NCI-H1105 (cell line): ENCODE measurements around the gene CRY2.
"Not testable (repeated sequence)": the region's sequence is repeated elsewhere in the genome, so short reads cannot be mapped to it uniquely, and the experiment has no call there.

Experiments used
- DNase-seq: peaks from one replicate; lab custom pipeline; 2025; lab: John Stamatoyannopoulos, UW

The CRY2 gene

DNA sequence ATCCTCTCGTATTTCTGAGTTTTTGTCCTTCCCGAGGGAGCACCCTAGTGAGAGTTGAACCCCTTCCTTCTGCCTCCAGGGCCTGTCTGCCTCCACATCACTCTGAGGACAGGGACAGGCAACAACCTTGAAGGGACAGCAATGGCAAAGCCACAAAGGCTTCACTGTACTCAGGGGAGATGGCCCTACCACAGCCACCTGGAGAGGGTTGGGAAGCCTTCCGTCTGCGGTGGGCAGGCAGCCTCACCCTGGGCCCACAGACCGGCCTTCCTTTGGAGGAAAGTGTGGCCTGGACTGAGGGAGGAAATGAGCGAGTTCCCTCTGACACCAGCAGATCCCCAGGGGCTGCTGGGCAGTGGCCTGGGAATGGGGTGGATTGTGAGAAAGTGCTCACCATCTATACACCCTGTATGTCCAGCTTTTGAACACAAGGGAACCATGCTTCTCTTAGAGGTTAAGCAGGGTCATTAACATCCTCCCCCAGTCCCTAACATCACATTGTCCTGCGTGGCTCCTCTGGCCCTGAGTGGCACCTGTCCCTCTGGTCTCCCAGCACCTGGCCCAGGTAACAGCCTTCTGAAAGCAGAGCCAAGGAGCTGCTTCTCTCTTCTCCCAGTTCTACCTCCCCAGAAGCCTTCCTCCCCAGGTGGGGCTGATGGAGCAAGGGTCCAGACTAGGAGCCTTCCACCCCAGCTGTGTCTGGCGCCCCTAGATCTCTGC, 35.5 kb upstream of the CRY2 start:
- no peak for DNase-seq

DNA sequence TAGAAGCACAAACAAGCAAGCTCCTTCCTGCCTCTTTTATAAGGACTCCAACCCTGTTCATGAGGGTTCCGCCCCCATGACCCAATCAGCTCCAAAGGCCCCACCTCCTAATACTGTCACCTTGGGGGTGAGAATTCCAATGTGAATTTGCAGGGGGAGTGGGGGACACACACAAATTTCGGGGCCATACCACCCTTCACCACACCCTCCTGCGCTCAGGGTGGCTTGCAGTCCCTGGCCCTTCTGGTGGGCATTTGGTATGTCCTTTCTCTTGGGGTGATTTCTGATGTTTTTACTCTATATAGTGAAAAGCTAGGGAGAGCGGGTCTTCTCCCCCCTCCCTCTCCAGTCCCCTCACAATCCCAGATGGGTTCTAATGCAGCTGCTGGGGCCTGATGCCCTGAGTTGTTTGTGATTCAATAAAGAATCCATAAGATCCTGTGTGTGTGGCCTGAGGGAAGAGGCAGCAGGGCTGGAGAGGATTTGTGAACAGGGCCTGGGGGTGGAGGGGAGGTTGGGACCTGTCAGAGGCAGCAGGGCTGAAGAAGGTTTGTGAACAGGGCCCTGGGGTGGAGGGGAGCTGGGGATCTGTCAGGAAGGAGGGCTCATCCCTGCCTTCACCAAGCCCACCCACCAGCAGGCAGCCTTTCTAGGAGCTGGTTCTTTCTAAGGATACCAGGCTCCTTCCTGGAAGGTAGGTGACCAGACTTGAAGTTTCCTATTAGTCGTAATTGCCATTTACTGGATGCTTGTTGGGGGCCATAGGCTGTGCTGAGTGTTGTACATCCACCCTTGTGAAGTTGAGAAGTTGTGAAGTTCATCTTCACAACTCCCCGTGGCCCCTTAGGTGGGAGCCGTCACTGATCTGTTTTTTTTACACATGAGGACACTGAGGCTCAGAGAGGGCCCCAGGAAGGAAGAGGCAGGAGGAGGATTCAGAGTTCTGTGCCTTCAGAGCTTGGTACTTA, 34.4 kb upstream of the CRY2 start:
- DNase-seq, result no peak

DNA sequence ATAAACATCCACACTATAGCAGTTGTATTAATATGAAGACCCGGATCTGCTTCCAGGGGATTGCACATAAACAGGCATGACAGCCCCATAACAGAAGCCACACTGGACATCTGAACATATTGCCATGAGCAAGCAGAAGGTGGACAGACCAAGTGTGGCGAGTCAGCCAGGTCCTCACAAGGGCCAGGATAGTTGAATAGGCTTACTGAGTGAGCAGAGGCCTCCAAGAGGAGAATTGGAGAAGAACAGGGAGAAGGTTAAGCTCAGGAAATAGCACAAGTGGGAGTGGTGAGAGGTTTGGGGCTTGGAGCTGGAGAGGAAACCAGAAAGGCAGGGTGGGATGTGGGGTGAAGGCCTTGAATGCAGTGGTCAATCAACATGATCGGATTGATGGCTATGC, 31.5 kb upstream of the CRY2 start:
- DNase-seq, result no peak

DNA sequence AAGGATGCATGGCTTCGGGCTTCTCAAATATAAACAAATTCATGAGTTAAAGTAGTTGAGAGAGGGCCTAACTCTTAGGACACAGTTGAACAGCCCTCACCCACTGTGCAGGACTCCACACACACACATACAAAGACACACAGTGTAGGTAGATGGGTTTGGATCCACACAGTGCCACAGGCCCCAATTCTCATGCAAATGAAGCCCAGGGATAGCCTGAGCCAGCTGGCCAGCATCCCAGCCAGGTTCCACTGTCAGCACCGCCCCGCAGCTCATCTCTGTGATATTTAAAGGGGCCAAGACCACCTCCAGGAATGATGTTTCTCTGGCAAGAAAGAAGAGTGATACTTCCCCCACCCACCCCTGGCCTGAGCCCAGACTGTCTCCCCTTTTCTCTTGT, 30.7 kb upstream of the CRY2 start:
- DNase-seq, result peak; percentile 4

DNA sequence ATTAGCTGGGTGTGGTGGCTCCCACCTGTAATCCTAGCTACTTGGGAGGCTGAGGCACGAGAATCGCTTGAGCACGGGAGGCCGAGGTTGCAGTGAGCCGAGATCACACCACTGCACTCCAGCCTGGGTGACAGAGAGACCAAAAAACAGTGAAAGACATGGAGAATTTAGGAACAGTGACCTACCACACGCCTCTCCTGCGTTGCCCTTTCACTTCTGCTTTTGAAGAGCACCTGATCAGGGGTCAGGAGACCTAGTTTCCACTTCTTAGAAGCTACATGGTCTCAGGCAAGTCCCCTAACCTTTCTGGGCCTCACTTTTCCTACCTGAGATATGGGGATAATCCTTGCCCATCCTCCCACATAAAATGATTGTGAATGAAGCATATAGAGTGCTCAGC, 30.1 kb upstream of the CRY2 start:
- DNase-seq, result no peak

DNA sequence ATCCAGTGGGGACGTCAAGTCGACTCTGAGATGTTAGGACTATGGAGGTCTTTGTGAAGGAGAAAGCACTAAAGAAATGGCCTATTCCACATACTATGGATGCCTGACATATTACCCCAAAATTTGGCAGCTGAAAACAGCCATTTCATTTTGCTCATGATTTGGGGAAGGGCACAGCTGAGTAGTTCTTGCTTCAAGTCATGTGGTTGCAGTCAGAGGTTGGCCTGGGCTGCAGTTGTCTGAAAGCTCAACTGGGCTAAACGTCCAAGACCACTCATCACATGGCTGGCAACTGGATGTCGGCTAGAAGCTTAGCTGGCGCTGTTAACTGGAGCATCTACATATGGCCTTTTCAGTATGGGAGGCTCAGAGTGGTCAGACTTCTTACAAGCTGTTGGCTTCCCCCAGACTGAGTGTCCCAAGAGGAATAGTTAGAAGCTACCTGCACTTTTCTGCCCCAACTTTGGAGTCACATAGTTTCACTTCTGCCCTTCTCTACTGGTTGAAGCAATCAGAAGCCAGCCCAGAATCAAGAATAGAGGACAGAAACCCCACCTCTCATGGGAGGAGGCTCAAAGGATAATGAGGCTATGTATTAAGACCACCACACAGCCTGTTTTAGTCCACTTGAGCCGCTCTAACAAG, 28.2 kb upstream of the CRY2 start:
- DNase-seq, result no peak

DNA sequence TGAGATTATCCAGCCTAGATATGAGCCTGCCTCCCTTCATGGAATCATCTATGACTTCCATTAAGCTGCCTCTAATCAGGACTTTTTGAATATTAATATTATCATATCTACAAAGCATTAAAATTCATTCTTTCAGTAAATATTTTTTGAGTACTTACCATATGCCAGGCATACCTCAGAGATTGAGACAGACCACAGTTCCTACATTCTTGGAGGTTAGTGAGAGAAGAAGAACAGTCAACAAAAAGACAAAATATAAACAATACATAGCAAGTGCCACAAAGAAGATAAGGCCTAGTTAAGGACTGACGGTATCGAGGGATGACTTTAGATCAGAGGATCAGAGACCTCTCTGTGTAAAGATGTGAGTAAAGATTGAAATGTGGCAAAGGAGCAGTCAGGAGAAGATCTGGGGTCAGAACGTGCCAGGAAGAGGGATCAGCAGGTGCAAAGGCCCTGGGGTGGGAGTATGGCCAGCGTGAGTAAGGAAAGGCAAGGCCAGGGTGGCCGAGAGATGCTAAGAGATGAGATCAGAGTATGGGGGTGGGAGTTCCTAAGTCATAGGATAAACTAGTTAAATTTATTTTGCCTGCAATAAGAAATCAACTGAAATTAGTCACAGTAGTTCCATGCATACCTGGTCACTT, 26.9 kb upstream of the CRY2 start:
- no peak for DNase-seq

DNA sequence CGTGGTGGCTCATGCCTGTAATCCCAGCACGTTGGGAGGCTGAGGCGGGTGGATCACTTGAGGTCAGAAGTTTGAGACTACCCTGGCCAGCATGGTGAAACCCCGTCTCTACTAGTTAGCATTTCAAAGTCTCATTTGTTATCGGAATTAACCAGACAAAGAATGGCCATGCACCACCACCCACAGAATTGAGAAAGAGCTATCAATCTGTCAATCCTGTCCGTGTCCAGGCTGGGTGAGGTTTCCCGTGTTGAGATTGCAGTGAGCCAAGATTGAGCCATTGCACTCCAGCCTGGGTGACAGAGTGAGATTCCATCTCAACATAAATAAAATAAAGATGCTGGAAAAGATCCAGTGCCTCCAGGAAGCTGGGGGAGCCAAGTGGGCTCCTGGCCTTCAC, 20.8 kb upstream of the CRY2 start:
- DNase-seq, result not testable (repeated sequence)

DNA sequence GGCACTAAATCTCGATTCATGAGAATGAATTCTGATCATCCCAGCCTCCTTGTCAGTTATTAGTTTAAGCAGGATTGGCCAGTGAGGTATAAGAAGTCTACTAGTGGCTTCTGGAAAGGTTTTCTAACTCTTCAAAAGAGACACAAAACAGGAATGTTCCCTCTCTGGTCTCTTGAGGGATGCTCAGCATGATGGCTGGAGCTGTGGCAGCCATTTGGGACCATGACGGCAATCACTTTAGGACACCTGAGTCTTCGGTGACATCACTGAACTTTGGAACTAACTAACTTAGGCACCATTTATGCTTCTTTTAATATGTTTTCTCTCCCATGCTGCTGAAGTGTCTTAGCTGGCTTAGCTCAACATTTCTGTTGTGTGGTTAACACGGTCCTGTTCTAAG, 20.2 kb upstream of the CRY2 start:
- DNase-seq, result no peak

DNA sequence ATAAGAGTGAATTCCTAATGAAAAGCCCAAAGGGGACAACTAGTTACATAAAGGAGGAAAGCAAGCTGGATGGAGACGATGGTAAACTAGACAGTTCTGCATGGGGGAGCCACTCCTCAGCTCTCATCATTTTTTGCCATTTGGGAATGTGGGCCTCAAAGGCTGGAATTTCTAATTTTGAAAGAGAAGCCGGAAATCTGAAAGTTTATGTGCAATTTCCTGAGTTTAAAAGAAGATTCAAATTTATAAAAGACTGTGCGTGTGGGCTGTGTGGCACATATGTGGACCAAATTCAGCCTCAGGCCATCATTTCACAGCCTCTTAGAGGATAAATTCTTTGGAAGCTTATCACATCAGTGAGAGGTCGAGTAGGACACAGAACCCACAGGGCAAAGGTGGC, 18.3 kb upstream of the CRY2 start:
- no peak for DNase-seq

DNA sequence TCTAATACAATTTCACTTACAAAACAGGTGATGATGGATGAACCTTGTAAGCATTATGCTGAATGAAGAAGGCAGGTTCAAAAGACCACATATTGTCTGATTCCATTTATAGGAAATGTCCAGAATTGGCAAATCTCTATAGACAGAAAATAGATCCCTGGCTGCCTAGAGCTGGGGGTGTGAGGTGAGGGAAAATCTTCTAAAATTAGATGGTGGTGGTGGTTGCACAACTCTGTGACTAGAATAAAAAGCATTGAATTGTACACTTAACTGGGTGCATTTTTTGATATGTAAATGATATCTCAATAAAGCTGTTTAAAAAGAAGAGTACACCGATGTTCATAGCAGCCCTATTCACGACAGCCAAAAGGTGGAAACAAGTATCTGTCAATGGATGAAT, 16.7 kb upstream of the CRY2 start:
- no peak for DNase-seq

DNA sequence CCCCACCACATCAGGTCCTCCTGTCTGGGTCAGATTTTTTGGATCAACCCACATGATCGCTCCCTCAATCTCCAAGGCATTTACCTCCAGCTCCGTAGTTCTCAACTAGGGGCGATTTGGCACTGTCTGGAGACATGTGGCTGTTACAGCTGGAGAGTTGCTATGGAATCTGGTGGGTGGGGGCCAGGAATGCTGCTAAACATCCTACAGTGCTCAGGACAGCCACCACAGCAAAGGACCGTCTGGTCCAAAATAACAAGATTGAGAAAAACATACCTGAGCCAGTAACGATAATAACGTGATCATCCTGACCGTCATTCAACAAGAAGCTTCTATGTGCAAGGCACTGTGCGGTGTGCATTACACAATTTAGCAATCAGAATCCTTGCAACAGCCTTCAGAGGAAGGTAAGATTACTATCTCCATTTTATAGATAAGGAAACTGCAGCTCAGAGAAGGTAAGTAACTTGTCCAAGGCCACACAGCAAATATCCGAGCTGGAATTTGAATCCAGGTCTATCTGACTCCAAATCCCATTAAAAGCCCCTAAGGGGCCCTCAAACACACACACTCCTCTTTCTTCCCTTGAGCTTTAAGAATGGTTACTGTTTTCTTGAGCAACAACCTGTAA, 14.3 kb upstream of the CRY2 start:
- no peak for DNase-seq

DNA sequence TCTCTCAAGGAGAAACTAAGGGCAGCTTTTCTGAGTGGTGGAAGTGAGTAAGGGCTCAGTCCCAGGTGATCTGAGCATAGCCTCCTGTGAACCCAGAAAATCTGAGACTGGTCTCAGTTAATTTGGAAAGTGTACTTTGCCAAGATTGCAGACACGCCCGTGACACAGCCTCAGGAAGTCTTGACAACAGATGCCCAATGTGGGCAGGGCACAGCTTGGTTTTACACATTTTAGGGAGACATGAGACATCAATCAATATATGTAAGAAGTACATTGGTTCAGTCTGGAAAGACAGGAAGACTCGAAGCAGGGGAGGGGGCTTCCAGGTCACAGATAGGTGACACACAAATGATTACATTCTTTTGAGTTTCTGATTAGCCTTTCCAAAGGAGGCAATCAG, 13.5 kb upstream of the CRY2 start:
- DNase-seq, result no peak

DNA sequence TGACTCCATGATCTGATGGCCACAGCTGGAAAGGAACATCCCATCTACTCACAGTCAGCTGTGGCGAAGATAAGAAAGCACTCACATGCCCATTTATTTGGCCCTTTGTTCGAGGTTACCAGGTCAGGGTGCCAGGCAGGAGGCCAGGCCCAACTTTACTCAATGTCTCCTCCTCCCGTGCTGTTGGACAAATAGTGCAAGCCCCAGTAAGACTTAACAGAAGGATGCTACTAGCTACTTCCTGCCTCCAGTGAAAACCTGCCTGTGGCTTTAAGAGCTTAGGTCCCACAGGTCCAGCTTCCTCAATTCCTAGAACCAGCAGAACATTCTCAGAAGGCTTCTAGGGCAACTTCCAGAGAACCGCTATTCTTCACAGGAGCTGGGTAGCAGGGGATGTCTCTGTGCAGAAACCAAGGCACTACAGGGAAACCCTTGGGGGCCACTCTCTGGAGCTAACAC, 12.9 kb upstream of the CRY2 start:
- no peak for DNase-seq

DNA sequence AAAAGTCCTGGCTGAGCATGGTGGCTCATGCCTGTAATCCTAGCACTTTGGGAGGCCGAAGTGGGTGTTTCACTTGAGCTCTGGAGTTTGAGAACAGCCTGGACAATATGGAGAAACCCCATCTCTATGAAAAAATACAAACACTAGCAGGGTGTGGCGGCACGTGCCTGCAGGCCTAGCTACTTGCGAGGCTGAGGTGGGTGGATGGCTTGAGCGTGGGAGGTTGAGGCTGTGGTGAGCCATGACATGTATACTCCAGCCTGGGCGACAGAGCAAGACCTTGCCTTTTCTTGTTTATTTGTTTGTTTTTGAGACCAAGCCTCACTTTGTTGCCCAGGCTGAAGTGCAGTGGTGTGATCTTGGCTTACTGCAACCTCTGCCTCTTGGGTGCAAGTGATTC, 8.1 kb upstream of the CRY2 start:
- no peak for DNase-seq

DNA sequence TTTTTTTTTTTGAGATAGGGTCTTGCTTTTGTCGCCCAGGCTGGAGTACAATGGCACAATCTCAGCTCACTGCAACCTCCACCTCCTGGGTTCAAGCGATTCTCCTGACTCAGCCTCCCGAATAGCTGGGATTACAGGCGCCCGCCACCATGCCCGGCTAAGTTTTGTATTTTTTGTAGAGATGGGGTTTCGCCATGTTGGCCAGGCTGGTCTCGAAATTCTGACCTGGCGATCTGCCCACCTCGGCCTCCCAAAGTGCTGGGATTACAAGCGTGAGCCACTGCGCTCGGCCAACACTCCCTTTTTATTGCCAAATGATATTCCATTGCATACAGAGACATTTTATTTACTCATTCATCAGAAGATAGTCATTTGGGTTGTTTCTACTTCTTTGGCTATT, 7.0 kb upstream of the CRY2 start:
- not testable (repeated sequence) for DNase-seq

DNA sequence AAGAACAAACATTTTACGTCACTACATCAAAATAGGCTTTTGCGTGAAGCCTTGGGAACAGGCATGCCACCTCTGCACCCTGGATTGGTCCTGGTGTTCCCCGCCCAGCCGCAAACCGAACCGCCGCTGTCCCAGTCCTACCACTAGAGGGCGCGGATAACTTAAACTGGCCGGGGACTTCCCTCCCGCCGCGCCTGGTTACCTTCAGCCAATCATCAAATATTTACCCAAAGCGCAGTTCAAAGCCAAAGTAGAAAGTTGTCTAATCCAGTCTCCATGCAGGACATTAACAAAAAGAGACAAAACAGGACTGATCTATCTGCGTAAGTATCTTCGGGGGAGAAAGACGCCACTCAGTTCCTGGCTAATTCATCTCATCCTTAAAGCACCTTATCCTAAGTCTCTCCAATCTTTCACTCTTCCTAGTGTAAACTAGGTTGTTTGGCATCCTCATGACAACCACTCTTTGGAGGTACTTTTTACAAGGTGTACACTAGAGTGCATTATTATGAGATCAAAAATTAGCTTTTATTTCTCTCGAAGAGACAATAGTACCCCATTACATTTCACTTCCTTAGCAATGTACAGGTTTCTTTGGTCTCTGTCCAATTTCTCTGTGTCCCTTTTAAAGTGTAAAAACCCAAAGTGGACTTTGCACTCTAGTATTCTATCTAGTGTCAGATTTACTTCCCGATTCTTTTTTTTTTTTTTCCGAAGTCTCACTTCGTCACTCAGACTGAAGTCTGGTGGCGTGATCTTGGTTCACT, 3.9 kb upstream of the CRY2 start:
- DNase-seq, result peak; percentile 90

DNA sequence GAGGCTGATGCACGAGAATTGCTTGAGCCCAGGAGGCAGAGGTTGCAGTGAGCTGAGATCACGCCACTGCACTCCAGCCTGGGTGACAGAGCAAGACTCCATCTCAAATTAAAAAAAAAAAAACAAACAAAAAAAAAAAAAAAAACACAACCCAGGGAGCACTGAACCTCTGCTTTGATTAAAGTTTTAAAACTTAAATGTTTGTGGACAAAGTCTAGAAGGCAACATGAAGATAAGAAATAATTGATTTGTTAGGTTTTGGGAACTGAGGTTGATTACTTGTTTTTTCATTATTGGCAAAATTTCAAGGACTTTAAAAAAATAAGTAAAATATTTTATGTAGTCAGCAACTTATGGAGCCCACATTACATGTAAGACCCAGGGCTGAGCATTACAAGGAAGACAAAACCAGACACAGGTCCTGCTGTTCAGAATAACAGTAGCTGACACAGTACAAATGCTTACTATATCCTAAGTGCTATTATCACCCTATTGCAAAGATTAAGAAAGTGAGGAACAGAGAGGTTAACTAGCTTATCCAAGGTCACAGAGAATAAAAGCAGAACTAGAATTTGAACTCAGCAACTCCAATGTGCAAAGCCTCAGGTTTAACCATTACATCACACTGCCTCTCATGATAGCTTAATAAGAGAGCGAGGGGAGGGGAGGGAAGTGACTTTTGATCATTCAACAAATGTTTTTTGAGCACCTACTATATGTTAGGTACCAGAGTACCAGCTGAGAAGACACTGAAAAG, 2.3 kb upstream of the CRY2 start:
- no peak for DNase-seq

DNA sequence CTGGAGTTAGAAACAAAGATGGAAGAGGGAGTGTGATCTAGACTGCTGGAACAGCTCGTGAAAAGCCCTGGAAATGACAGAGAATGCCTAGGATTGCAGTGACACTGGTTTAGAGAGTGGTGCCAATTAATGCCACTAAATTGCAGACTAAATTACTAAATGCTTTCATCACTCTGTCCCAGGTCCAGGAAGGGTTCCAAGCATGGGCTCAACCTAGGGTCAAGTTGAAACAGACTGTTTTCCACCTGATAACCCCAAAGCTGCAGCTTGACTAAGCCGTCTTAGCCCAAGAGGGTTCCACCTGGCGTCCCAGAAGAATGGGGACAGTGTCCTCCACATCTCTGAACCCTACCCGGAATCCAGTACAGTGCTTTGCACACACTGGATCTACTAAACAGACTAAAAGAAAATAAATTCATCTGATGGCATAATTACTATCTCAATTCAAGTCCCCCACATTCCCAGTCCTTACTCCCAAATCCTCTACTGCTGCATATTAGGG, 1.1 kb upstream of the CRY2 start:
- DNase-seq, result no peak

DNA sequence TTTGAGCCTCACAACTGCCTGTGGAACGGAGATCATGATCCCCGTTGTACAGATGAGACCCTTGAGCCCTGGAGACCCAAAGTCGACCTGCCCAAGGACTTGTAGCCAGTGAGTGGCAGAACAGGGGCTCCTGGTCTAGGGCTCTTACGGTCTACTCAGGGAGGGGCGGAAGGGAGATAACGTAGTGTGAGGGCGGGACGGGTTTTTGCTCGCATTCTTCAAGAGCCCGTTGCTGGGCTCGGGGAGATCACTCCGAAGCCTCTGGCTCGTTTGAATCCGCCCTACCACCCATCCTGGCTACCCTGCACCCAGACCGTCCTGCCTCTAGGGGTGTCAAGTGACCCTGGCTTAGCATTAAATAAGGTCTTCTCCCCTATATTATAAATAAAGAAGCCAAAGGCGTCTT, 639 bp downstream of the CRY2 start:
- DNase-seq, result no peak
